GM19099 (cell line): ENCODE measurements around the gene DNMBP.

ENCODE experiments used
- POLR2A ChIP-seq: IDR thresholded peaks from 3 replicates; pipeline ENCODE4 v1.6.1; 2011; ENCODE audit warnings: low read depth; ENCODE audit not compliant: insufficient read length; ENCODE audit errors: extremely low read depth

Gene DNMBP

GRCh38 chr10:100027416-100027815, 17.7 kb upstream of the DNMBP start:
- no peak for TF ChIP-seq POLR2A

- no peak for TF ChIP-seq POLR2A
Measured at GRCh38 chr10:100025576-100025975, 15.8 kb upstream of the DNMBP start.

- no peak for TF ChIP-seq POLR2A
Measured at GRCh38 chr10:100024748-100025147, 15.0 kb upstream of the DNMBP start.

- TF ChIP-seq POLR2A, result no peak
Measured at GRCh38 chr10:100022403-100022802, 12.7 kb upstream of the DNMBP start.

- no peak for TF ChIP-seq POLR2A
Measured at GRCh38 chr10:100021322-100021721, 11.6 kb upstream of the DNMBP start.

- TF ChIP-seq POLR2A, result no peak
Measured at GRCh38 chr10:100020886-100021253, 11.1 kb upstream of the DNMBP start.

GRCh38 chr10:100020142-100020885, 10.6 kb upstream of the DNMBP start:
- TF ChIP-seq POLR2A, result no peak

- no peak for TF ChIP-seq POLR2A
Measured at GRCh38 chr10:100019787-100020141, 10.0 kb upstream of the DNMBP start.

- no peak for TF ChIP-seq POLR2A
Measured at GRCh38 chr10:100014071-100014762, 4.5 kb upstream of the DNMBP start.

- no peak for TF ChIP-seq POLR2A
Measured at GRCh38 chr10:100013621-100014020, 3.9 kb upstream of the DNMBP start.

- TF ChIP-seq POLR2A, result no peak
Measured at GRCh38 chr10:100009283-100009792, 409 bp downstream of the DNMBP start.

GRCh38 chr10:100008708-100009282, 952 bp downstream of the DNMBP start:
- TF ChIP-seq POLR2A, result no peak

GRCh38 chr10:100008142-100008522, 1.6 kb downstream of the DNMBP start:
- no peak for TF ChIP-seq POLR2A

GRCh38 chr10:100007231-100008141, 2.3 kb downstream of the DNMBP start:
- TF ChIP-seq POLR2A, result no peak
